ENCODE data around the gene MICAL2. TPM values are rescaled to one million over a fixed set of nuclear protein-coding genes. Genes with fewer than 3 reads are reported as not detected.

MICAL2 gene
- total and polyA plus RNA-seq, 3 experiments from 2014 or later: 32.4 to 147 (median 146) TPM

DNA sequence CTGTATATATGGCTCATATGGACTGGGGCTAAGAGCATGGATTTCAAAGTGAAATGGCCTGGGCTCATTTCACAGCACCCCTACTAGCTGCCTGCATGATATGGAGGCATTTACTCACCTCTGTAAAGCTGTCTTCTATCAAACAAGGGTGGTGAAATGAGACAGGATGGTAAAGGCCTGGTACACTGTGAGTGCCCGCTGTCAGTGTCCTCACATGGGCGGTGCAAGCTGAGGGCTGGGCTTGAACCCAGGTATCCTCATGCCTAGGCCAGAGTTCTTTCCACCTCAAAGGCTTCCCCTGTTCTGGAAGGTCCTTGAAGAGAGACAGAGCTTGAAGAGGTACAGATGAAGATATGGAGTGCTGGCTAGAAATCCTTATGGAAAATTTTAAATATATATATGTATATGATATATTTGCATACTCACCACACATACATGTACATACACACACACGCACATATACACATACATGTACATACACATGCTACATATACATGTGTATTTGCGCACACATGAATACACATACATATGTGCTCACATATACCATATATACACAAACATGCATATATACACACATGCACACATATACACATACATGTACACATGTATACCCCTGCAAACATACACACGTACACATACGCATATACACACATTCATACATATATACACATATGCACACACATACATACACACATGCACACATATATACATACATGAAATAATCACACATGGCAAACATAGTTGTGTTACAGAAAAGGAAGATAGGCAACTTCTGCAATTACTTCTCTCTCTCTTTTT is 44.7 kb downstream of the MICAL2 start:
- Mint-ChIP-seq H3K27me3 (no peaks in the 10 kb centered on the region), H3K4me3 (no peak overlapping the region), H3K4me1 (peaks cover 23 to 39% (median 26%) of the 10 kb centered on the region in 3 donors), H3K27ac (peak overlapping the region in 3 of 8 donors; percentile 22 to 68 (median 51)), H3K36me3 (peaks cover 0 to 2% (median 2%) of the 10 kb centered on the region in 3 donors), H3K9me3 (no peaks in the 10 kb centered on the region)
- Histone ChIP-seq H3K4me1 (ENCODE audit: insufficient read depth, low read length) (peaks cover 17% of the 10 kb centered on the region), H3K27me3 (ENCODE audit: insufficient read depth, low read length, poor library complexity, severe bottlenecking) (no peaks in the 10 kb centered on the region), H3K27ac (ENCODE audit: low read depth, low read length) (no peak overlapping the region), H3K9me3 (ENCODE audit: low read length) (no peaks in the 10 kb centered on the region), H3K36me3 (ENCODE audit: insufficient read depth, low read length) (no peaks in the 10 kb centered on the region), H3K4me3 (ENCODE audit: low read length) (no peak overlapping the region)
- ChIA-PET POLR2A (no interaction called here), CTCF (interaction anchor here (1.4 kb wide), 1 partner anchor 82 kb away, joined by 5 read pairs; no protein-coding TSS in a partner anchor)
- no peak for DNase-seq

DNA sequence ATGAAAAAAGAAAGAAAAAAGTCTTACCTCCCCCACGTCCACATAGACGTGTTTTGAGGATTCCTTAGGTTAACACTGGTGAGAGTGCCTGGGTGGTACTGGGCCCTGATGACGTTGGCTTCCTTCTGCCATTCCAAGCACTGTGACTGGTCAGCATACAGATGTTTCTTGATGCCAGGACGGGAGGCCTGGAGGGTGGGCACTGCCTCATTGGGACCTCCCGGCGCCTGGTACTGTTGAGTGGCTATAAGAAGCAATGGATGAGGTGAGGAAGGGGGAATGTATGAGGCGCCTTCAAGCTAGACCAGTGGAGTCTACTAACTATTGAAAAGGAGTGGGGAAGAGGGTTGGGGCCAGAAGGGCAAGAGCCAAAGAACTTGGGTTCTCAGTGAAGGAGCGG is 45.3 kb downstream of the MICAL2 start:
- H3K27ac ChIP-seq (ENCODE audit: low read depth, low read length): peak overlapping the region; percentile 28
- peak overlapping the region in 4 of 8 donors; percentile 68 to 92 (median 78) for H3K27ac Mint-ChIP-seq
- no peak overlapping the region for H3K4me3 ChIP-seq (ENCODE audit: low read length)
- H3K27me3 ChIP-seq (ENCODE audit: insufficient read depth, low read length, poor library complexity, severe bottlenecking): no peaks in the 10 kb centered on the region
- peaks cover 17% of the 10 kb centered on the region for H3K4me1 ChIP-seq (ENCODE audit: insufficient read depth, low read length)
- no peak overlapping the region for H3K4me3 Mint-ChIP-seq
- ChIA-PET POLR2A (interaction anchor here (1.0 kb wide), 1 partner anchor 8 kb away, joined by 3 read pairs; no protein-coding TSS in a partner anchor), CTCF (no interaction called here)
- H3K9me3 ChIP-seq (ENCODE audit: low read length): no peaks in the 10 kb centered on the region
- H3K36me3 ChIP-seq (ENCODE audit: insufficient read depth, low read length): no peaks in the 10 kb centered on the region
- no peaks in the 10 kb centered on the region for H3K27me3 Mint-ChIP-seq
- no peak for DNase-seq
- H3K36me3 Mint-ChIP-seq: peaks cover 0 to 2% (median 2%) of the 10 kb centered on the region in 3 donors
- no peaks in the 10 kb centered on the region for H3K9me3 Mint-ChIP-seq
- peaks cover 23 to 32% (median 24%) of the 10 kb centered on the region in 3 donors for H3K4me1 Mint-ChIP-seq

DNA sequence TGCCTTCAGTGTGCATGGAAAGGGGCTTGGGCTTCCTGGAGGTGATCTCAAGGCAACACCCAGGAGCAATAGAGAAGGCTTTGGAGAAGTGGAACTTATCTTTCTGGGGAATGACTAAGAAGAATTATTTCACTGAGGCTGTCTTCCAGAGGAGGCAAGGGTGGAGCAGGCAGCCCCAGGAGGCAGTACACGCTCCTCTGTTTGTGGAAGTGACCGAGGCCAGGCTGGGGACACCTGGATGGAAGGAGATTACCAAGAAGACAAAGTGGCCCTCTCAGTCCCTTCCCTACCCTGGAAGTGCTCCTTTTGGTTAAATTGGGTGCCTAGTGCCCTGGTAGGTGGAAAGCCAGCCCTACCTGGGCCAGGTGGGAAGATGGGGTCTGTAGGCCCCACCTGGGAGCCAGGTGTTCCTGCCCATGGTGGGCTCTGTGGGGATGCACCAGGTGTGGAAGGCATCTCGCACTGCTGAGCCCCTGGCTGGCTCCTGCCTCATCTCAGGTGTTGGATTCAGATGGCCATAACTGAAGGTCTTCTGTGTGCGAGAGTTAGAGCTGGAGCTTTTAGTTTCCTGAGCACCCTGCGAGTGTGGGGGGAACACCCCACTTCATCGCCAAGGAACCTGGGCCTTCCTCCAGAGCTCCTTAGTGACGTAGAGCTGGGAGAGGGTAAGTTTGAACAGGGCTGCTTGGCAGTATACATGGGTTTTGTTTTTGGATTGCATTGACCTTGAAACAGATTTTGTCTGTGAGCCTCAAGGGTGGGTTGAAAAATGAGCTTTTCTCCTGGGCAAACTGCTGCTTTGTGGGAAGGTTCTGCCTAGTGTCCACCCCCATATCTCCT is 46.1 kb downstream of the MICAL2 start:
- H3K27me3 Mint-ChIP-seq: no peaks in the 10 kb centered on the region
- Histone ChIP-seq H3K4me3 (ENCODE audit: low read length) (no peak overlapping the region), H3K27ac (ENCODE audit: low read depth, low read length) (peak overlapping the region; percentile 28), H3K4me1 (ENCODE audit: insufficient read depth, low read length) (peaks cover 17% of the 10 kb centered on the region), H3K27me3 (ENCODE audit: insufficient read depth, low read length, poor library complexity, severe bottlenecking) (no peaks in the 10 kb centered on the region), H3K9me3 (ENCODE audit: low read length) (no peaks in the 10 kb centered on the region), H3K36me3 (ENCODE audit: insufficient read depth, low read length) (no peaks in the 10 kb centered on the region)
- peaks cover 0 to 2% (median 2%) of the 10 kb centered on the region in 3 donors for H3K36me3 Mint-ChIP-seq
- DNase-seq: no peak
- POLR2A ChIA-PET: interaction anchor here (1.0 kb wide), 1 partner anchor 9 kb away, joined by 3 read pairs; no protein-coding TSS in a partner anchor
- CTCF ChIA-PET: no interaction called here
- H3K27ac Mint-ChIP-seq: peak overlapping the region; percentile 41 to 85 (median 64)
- H3K9me3 Mint-ChIP-seq: no peaks in the 10 kb centered on the region
- H3K4me3 Mint-ChIP-seq: peak overlapping the region in 3 of 7 donors; percentile 39 to 57 (median 41)
- peaks cover 23 to 27% (median 24%) of the 10 kb centered on the region in 3 donors for H3K4me1 Mint-ChIP-seq

DNA sequence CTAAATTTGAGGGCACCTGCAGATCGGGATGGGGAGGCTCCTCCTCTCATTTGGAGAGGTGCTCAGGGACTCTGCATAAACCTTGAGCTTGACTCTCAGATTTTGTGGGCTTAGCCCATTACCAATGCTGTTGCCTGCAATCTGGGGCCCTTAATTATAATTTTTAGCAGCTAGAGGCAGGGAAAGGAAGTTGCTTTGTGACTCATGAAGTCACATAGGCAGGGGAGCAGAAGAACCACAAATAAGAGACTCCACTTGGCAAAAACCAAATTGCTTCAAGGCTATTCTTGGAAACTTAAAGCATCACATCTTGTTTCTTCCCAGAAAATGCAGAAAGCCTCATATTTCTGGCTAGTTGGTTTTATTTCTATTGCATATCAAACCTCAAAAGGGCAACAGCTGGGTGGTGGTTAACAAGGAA is 46.9 kb downstream of the MICAL2 start:
- H3K4me3 ChIP-seq (ENCODE audit: low read length): no peak overlapping the region
- DNase-seq: no peak
- no peaks in the 10 kb centered on the region for H3K9me3 Mint-ChIP-seq
- CTCF ChIA-PET: no interaction called here
- no peaks in the 10 kb centered on the region for H3K27me3 Mint-ChIP-seq
- no peaks in the 10 kb centered on the region for H3K27me3 ChIP-seq (ENCODE audit: insufficient read depth, low read length, poor library complexity, severe bottlenecking)
- H3K27ac Mint-ChIP-seq: peak overlapping the region in 7 of 8 donors; percentile 41 to 84 (median 68)
- no peak overlapping the region for H3K27ac ChIP-seq (ENCODE audit: low read depth, low read length)
- H3K36me3 ChIP-seq (ENCODE audit: insufficient read depth, low read length): no peaks in the 10 kb centered on the region
- H3K4me1 Mint-ChIP-seq: peaks cover 22 to 26% (median 23%) of the 10 kb centered on the region in 3 donors
- POLR2A ChIA-PET: no interaction called here
- no peaks in the 10 kb centered on the region for H3K9me3 ChIP-seq (ENCODE audit: low read length)
- peaks cover 17% of the 10 kb centered on the region for H3K4me1 ChIP-seq (ENCODE audit: insufficient read depth, low read length)
- H3K4me3 Mint-ChIP-seq: peak overlapping the region in 2 of 7 donors; percentile 41 to 57
- peaks cover 0 to 3% (median 2%) of the 10 kb centered on the region in 3 donors for H3K36me3 Mint-ChIP-seq

DNA sequence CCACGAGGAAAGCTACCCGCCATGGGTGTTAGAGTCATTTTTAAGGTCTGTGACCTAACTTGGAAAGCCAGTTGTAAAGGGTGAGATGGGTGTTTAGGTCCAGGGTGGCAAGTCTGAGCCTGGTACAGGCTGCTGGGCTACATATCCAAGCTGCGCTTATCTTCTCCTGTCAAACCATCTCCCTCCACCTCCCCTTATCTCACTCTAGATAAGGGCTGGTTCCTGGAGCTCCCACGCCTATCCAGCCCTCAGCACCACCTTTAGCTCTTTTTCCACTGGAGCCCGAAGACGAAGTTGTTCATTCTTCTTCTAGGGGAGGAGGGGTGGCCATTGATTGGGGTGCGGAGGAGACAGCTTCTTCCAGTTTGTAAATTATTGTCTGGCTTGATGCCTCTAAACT is 48.5 kb downstream of the MICAL2 start:
- POLR2A ChIA-PET: no interaction called here
- H3K27ac Mint-ChIP-seq: peak overlapping the region in 1 of 8 donors; percentile 81

DNA sequence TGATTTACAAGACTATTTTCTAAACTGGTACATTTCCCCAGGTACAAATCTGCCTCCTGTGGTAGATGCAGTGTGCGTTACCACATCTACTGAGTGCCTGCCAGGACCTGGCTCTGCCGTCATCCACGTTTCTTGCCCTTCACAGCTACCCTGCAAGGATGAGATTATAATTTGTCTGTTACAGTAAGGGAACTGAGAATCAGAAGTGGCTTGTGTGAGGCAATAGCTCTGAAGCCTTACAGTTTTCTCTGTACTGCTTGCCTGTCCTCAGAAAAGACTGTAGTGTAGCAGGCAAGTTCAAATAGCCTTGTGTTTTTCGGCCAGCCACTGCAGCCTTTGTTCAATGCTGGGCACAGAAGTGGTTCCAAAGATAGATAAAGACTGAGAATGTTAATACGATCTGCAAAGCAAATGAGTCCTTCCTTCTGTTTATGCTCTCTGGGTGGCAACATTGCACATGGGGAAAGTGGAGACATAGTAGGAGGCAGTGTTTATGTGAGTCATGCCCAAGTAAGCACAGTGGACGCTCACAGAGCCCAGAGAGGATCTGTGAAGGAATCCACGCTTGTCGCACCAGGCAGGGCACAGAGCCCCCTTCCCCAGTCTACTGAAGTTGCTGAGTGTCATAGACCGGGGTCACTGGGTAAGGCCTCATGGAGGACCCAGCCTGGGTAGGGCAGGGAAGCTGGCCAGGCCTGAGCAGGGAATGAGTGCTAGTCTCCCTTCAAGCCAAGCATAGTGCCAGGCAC is 49.1 kb downstream of the MICAL2 start:
- peaks cover 19 to 27% (median 19%) of the 10 kb centered on the region in 3 donors for H3K4me1 Mint-ChIP-seq
- Histone ChIP-seq H3K27me3 (ENCODE audit: insufficient read depth, low read length, poor library complexity, severe bottlenecking) (no peaks in the 10 kb centered on the region), H3K4me3 (ENCODE audit: low read length) (no peak overlapping the region), H3K36me3 (ENCODE audit: insufficient read depth, low read length) (peaks cover 8% of the 10 kb centered on the region), H3K9me3 (ENCODE audit: low read length) (no peaks in the 10 kb centered on the region), H3K27ac (ENCODE audit: low read depth, low read length) (no peak overlapping the region), H3K4me1 (ENCODE audit: insufficient read depth, low read length) (peaks cover 17% of the 10 kb centered on the region)
- ChIA-PET CTCF (interaction anchor here (1.2 kb wide), 1 partner anchor 77 kb away, joined by 5 read pairs; no protein-coding TSS in a partner anchor), POLR2A (no interaction called here)
- no peak for DNase-seq
- H3K36me3 Mint-ChIP-seq: peaks cover 2 to 11% (median 3%) of the 10 kb centered on the region in 3 donors
- H3K4me3 Mint-ChIP-seq: no peak overlapping the region
- H3K27me3 Mint-ChIP-seq: no peaks in the 10 kb centered on the region
- H3K9me3 Mint-ChIP-seq: no peaks in the 10 kb centered on the region
- peak overlapping the region in 1 of 8 donors; percentile 81 for H3K27ac Mint-ChIP-seq

More for the DNA sequence above, 48.5 kb downstream of the MICAL2 start:
- H3K36me3 ChIP-seq (ENCODE audit: insufficient read depth, low read length): peaks cover 4% of the 10 kb centered on the region
- no peak overlapping the region for H3K27ac ChIP-seq (ENCODE audit: low read depth, low read length)
- no peak overlapping the region for H3K4me3 ChIP-seq (ENCODE audit: low read length)
- no peaks in the 10 kb centered on the region for H3K9me3 ChIP-seq (ENCODE audit: low read length)
- no peak overlapping the region for H3K4me3 Mint-ChIP-seq
- peaks cover 19 to 22% (median 19%) of the 10 kb centered on the region in 3 donors for H3K4me1 Mint-ChIP-seq
- CTCF ChIA-PET: interaction anchor here (1.2 kb wide), 1 partner anchor 77 kb away, joined by 5 read pairs; no protein-coding TSS in a partner anchor
- no peak for DNase-seq
- peaks cover 17% of the 10 kb centered on the region for H3K4me1 ChIP-seq (ENCODE audit: insufficient read depth, low read length)
- H3K9me3 Mint-ChIP-seq: no peaks in the 10 kb centered on the region
- H3K27me3 Mint-ChIP-seq: no peaks in the 10 kb centered on the region
- no peaks in the 10 kb centered on the region for H3K27me3 ChIP-seq (ENCODE audit: insufficient read depth, low read length, poor library complexity, severe bottlenecking)
- peaks cover 3 to 7% (median 3%) of the 10 kb centered on the region in 3 donors for H3K36me3 Mint-ChIP-seq

DNA sequence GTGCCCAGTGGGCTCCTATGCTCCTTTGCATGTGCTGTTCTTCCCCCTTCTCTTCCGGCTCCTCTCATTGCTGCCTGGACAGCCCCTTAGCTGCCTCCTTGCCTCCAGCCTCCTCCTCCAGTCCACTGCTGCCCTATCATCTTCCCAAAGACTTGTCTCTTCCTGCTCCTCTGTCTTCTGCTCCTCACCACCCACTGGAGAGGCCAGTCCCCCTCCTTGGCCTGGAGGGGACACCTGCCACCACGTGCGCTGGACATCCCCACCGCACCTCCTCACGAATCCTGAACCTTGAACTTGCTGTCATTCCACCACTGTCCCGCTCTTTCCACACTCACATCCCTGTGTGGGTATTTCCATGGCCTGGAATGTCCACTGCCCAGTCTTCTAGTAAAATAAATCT is 49.8 kb downstream of the MICAL2 start:
- Mint-ChIP-seq H3K4me1 (peaks cover 19 to 27% (median 19%) of the 10 kb centered on the region in 3 donors), H3K9me3 (no peaks in the 10 kb centered on the region), H3K4me3 (no peak overlapping the region), H3K36me3 (peaks cover 2 to 11% (median 3%) of the 10 kb centered on the region in 3 donors), H3K27me3 (no peaks in the 10 kb centered on the region), H3K27ac (peak overlapping the region in 2 of 8 donors; percentile 0 to 38)
- Histone ChIP-seq H3K27ac (ENCODE audit: low read depth, low read length) (no peak overlapping the region), H3K4me3 (ENCODE audit: low read length) (no peak overlapping the region), H3K9me3 (ENCODE audit: low read length) (no peaks in the 10 kb centered on the region), H3K36me3 (ENCODE audit: insufficient read depth, low read length) (peaks cover 8% of the 10 kb centered on the region), H3K27me3 (ENCODE audit: insufficient read depth, low read length, poor library complexity, severe bottlenecking) (no peaks in the 10 kb centered on the region), H3K4me1 (ENCODE audit: insufficient read depth, low read length) (peaks cover 17% of the 10 kb centered on the region)
- DNase-seq: no peak
- CTCF ChIA-PET: no interaction called here
- POLR2A ChIA-PET: no interaction called here
